Stomach (tissue), 9 donors: ENCODE results near the gene LITAFD. TPM values are rescaled to one million over a fixed set of nuclear protein-coding genes. Genes with fewer than 3 reads are reported as not detected.
"Not testable (repeated sequence)": the region's sequence is repeated elsewhere in the genome, so short reads cannot be mapped to it uniquely, and the experiment has no call there.

Experiments
- DNase-seq, 2 donors: peaks; one replicate each; pipeline versions ENCODE4 v3.0.0 to v3.0.0-alpha.2; 2013 to 2019
- H3K27ac ChIP-seq, 5 donors: fragments of 200-600 bp in 4 of 5; sonication (generic) in 4 of 5; one replicate each; pipeline ENCODE4 v1.5.1; 2013 to 2019; ENCODE audit warnings: mild to moderate bottlenecking in 1 of 5, moderate library complexity in 1 of 5
- H3K27me3 ChIP-seq, 3 donors: fragments of 200-600 bp; sonication (generic); one replicate each; pipeline ENCODE4 v1.5.1; 2017 to 2019; ENCODE audit warnings: mixed run types in 1 of 3
- H3K36me3 ChIP-seq, 4 donors: fragments of 200-600 bp; sonication (generic); 1 replicate in 3 of 4; 2 replicates in 1 of 4; pipeline ENCODE4 v1.5.1; 2016 to 2019
- H3K4me1 ChIP-seq, 4 donors: fragments of 200-600 bp; sonication (generic); one replicate each; pipeline ENCODE4 v1.5.1; 2016 to 2019
- H3K4me3 ChIP-seq, 4 donors: fragments of 200-600 bp; sonication (generic) in 3 of 4; one replicate each; pipeline ENCODE4 v1.5.1; 2016 to 2019; ENCODE audit warnings: mild to moderate bottlenecking in 1 of 4
- H3K9me3 ChIP-seq, 4 donors: fragments of 200-600 bp; sonication (generic); one replicate each; pipeline ENCODE4 v1.5.1; 2016 to 2019
- EP300 ChIP-seq: sonication (generic); formaldehyde crosslinking; IDR thresholded peaks from one replicate; pipeline ENCODE4 v1.6.1; 2017; ENCODE audit warnings: antibody characterized with exemption
- POLR2A ChIP-seq, 4 donors: fragments of 450-650 bp; IDR thresholded peaks; one replicate each; pipeline ENCODE4 v1.6.1; 2016; ENCODE audit warnings: antibody characterized with exemption in 4 of 4, control low read depth in 2 of 4, mild to moderate bottlenecking in 1 of 4, moderate library complexity in 1 of 4
- POLR2AphosphoS5 ChIP-seq, 3 donors: sonication (generic); formaldehyde crosslinking; IDR thresholded peaks; one replicate each; pipeline ENCODE4 v1.6.1; 2016; ENCODE audit warnings: antibody characterized with exemption in 3 of 3
- WGBS, 5 donors: extraction: QIAGEN DNeasy Blood & Tissue Kit in 3 of 5; methylation state at CpG; one replicate each; pipeline versions ENCODE4 v1.1.5 to v1.1.7; 2013 to 2018; 5-methylcytosine and 5-hydroxymethylcytosine counted together
- intact Hi-C: fragments of 100-400 bp; cut with DNase I; formaldehyde crosslinking; loops from one replicate; pipeline ENCODE4 v1.15.1; 2023; ENCODE audit warnings: low total_unique reads
- polyA plus RNA-seq, 3 donors: library from polyadenylated mRNA; stranded (reverse); fragments of 200-250 nt; gene quantifications; one replicate each; pipeline ENCODE4 v1.2.3, GENCODE V29; 2013
- total RNA-seq, 5 donors: library from RNA; depleted of rRNA; stranded (reverse); fragments of >200 nt; gene quantifications; one replicate each; pipeline versions ENCODE4 v1.1.0 to v1.2.3, GENCODE V29; 2014 to 2016
- TF ChIP-seq, protein P1 (sequence below), 7 experiments: fragments of 450-650 bp in 4 of 7; fragments of 200-600 bp in 3 of 7; sonication (generic) in 3 of 7; IDR thresholded peaks; one replicate each; pipeline ENCODE4 v1.5.1; 2016 to 2019; ENCODE audit warnings: antibody characterized with exemption in 7 of 7, control low read depth in 2 of 7, mild to moderate bottlenecking in 1 of 7
- donor health status: healthy with polysubstance abuse.
- donor health status: Bipolar disorder and iron deficiency.
- donor health status: healthy.

LITAFD gene
- total and polyA plus RNA-seq, 8 donors, result not detected

- H3K9me3 ChIP-seq, result no peaks in the 10 kb centered on the region
- no peaks in the 10 kb centered on the region for H3K36me3 ChIP-seq
- peaks cover 0 to 24% (median 16%) of the 10 kb centered on the region in 4 donors for H3K4me1 ChIP-seq
- no peaks in the 10 kb centered on the region for H3K27me3 ChIP-seq
- intact Hi-C loops, result no loop called here
- no peak overlapping the region for H3K27ac ChIP-seq
- no peak overlapping the region for H3K4me3 ChIP-seq
- WGBS, 5 donors, result 34 to 68% (median 61%) methylated on average over 5 to 6 of the region's 6 CpGs
- DNase-seq, result no peak
- TF ChIP-seq, protein P1, sequence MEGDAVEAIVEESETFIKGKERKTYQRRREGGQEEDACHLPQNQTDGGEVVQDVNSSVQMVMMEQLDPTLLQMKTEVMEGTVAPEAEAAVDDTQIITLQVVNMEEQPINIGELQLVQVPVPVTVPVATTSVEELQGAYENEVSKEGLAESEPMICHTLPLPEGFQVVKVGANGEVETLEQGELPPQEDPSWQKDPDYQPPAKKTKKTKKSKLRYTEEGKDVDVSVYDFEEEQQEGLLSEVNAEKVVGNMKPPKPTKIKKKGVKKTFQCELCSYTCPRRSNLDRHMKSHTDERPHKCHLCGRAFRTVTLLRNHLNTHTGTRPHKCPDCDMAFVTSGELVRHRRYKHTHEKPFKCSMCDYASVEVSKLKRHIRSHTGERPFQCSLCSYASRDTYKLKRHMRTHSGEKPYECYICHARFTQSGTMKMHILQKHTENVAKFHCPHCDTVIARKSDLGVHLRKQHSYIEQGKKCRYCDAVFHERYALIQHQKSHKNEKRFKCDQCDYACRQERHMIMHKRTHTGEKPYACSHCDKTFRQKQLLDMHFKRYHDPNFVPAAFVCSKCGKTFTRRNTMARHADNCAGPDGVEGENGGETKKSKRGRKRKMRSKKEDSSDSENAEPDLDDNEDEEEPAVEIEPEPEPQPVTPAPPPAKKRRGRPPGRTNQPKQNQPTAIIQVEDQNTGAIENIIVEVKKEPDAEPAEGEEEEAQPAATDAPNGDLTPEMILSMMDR (IDR thresholded peaks at IDR 0.05), result no peak
- TF ChIP-seq POLR2AphosphoS5 (IDR thresholded peaks at IDR 0.05) (no peak), POLR2A (IDR thresholded peaks at IDR 0.05) (no peak), EP300 (no peak)
Measured at GRCh38 chr16:8874388-8874787, 7.8 kb upstream of the LITAFD start.

DNA sequence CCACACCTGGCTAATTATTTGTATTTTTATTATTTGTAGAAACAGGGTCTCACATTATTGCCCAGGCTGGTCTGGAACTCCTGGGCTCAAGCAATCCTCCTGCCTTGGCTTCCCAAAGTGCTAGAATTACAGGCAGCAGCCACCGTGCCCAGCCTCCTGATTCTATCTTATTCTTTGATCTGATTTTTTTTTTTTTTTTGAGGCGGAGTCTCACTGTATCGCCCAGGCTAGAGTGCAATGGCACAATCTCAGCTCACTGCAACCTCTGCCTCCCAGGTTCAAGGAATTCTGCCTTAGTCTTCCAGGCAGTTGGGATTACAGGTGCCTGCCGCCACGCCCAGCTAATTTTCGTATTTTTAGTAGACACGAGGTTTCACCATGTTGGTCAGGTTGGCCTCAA is 6.8 kb upstream of the LITAFD start:
- not testable (repeated sequence) for H3K4me3 ChIP-seq, H3K27me3 ChIP-seq, H3K9me3 ChIP-seq, H3K36me3 ChIP-seq, DNase-seq, H3K27ac ChIP-seq
- 63 to 81% (median 69%) methylated on average over 7 of the region's 7 CpGs for WGBS, 5 donors
- H3K4me1 ChIP-seq, result peaks cover 0 to 19% (median 12%) of the 10 kb centered on the region in 4 donors
- intact Hi-C loops, result loop anchor here (5.0 kb wide), 1 partner anchor 203 kb away; the partner anchor contains the start of gene ABAT

- WGBS, 5 donors, result 61 to 63% (median 63%) methylated on average over 8 of the region's 8 CpGs
- Histone ChIP-seq H3K9me3 (no peaks in the 10 kb centered on the region), H3K27me3 (peaks cover 0 to 15% (median 0%) of the 10 kb centered on the region in 3 donors), H3K4me1 (peaks cover 0 to 7% (median 6%) of the 10 kb centered on the region in 4 donors), H3K4me3 (no peak overlapping the region), H3K36me3 (no peaks in the 10 kb centered on the region), H3K27ac (peak overlapping the region in 2 of 5 donors; percentile 31 to 38)
- DNase-seq, result no peak
- intact Hi-C loops, result loop anchor here (5.0 kb wide), 1 partner anchor 206 kb away; the partner anchor contains the start of gene ABAT
- TF ChIP-seq POLR2A (IDR thresholded peaks at IDR 0.05) (no peak), POLR2AphosphoS5 (IDR thresholded peaks at IDR 0.05) (no peak), EP300 (no peak)
- TF ChIP-seq, protein P1 (IDR thresholded peaks at IDR 0.05), result no peak
Measured at GRCh38 chr16:8877894-8878522, 4.1 kb upstream of the LITAFD start.

- WGBS, 5 donors, result 63 to 80% (median 68%) methylated on average over 6 of the region's 6 CpGs
- Histone ChIP-seq H3K27me3 (peaks cover 0 to 17% (median 0%) of the 10 kb centered on the region in 3 donors), H3K9me3 (no peaks in the 10 kb centered on the region), H3K27ac (peak overlapping the region in 2 of 5 donors; percentile 31 to 38), H3K4me3 (no peak overlapping the region), H3K36me3 (no peaks in the 10 kb centered on the region), H3K4me1 (peaks cover 0 to 7% (median 6%) of the 10 kb centered on the region in 4 donors)
- TF ChIP-seq, protein P1 (IDR thresholded peaks at IDR 0.05), result no peak
- TF ChIP-seq POLR2A (IDR thresholded peaks at IDR 0.05) (no peak), EP300 (no peak), POLR2AphosphoS5 (IDR thresholded peaks at IDR 0.05) (peak in 1 of 3 donors; percentile 32)
- DNase-seq, result no peak
- intact Hi-C loops, result loop anchor here (5.0 kb wide), 1 partner anchor 206 kb away; the partner anchor contains the start of gene ABAT
Measured at GRCh38 chr16:8878523-8878911, 3.6 kb upstream of the LITAFD start.
